Osteocyte (in vitro differentiated cells): ENCODE measurements around the gene EME2. TPM values are rescaled to one million over a fixed set of nuclear protein-coding genes. Genes with fewer than 3 reads are reported as not detected.

Experiments used
- DNase-seq: peaks from one replicate; pipeline ENCODE4 v3.0.0; 2021; ENCODE audit warnings: mixed read lengths; ENCODE audit not compliant: unreplicated experiment; ENCODE audit errors: extremely low spot score
- H3K27ac Mint-ChIP-seq: one replicate; pipeline ENCODE4 v1.8.0; 2021; ENCODE audit warnings: mild to moderate bottlenecking, mixed read lengths; ENCODE audit not compliant: unreplicated experiment
- H3K27me3 Mint-ChIP-seq: one replicate; pipeline ENCODE4 v1.8.0; 2021; ENCODE audit warnings: mixed read lengths; ENCODE audit not compliant: unreplicated experiment
- H3K36me3 Mint-ChIP-seq: one replicate; pipeline ENCODE4 v1.8.0; 2021; ENCODE audit warnings: mixed read lengths; ENCODE audit not compliant: unreplicated experiment
- H3K4me1 Mint-ChIP-seq: one replicate; pipeline ENCODE4 v1.8.0; 2021; ENCODE audit warnings: mixed read lengths; ENCODE audit not compliant: unreplicated experiment
- H3K4me3 Mint-ChIP-seq: one replicate; pipeline ENCODE4 v1.8.0; 2021; ENCODE audit warnings: mild to moderate bottlenecking, moderate library complexity, mixed read lengths; ENCODE audit not compliant: unreplicated experiment
- H3K9me3 Mint-ChIP-seq: one replicate; pipeline ENCODE4 v1.8.0; 2021; ENCODE audit warnings: mixed read lengths; ENCODE audit not compliant: unreplicated experiment
- CTCF ChIP-seq: fragments of 200-600 bp; sonication (generic); IDR thresholded peaks from 2 replicates; pipeline ENCODE4 v1.5.0; 2021; ENCODE audit warnings: antibody characterized with exemption, mild to moderate bottlenecking, moderate library complexity
- total RNA-seq: library from RNA; stranded (reverse); gene quantifications from 2 replicates; pipeline ENCODE4 v1.2.1, GENCODE V29; 2021

The EME2 gene
- total RNA-seq, 1 donor from 2014 or later: 21.5 TPM

- H3K4me3 Mint-ChIP-seq: no peak overlapping the region
- DNase-seq: no peak
Measured at GRCh38 chr16:1727651-1728624, 44.7 kb upstream of the EME2 start.

GRCh38 chr16:1729026-1729425, 43.6 kb upstream of the EME2 start:
- Mint-ChIP-seq H3K9me3 (no peaks in the 10 kb centered on the region), H3K4me3 (no peak overlapping the region), H3K36me3 (peaks cover 25% of the 10 kb centered on the region), H3K27ac (no peak overlapping the region), H3K27me3 (no peaks in the 10 kb centered on the region), H3K4me1 (peaks cover 3% of the 10 kb centered on the region)
- DNase-seq: no peak
- no peak for TF ChIP-seq CTCF

More at GRCh38 chr16:1727651-1728624, 44.7 kb upstream of the EME2 start:
- no peak for TF ChIP-seq CTCF
- H3K36me3 Mint-ChIP-seq: peaks cover 25% of the 10 kb centered on the region
- no peaks in the 10 kb centered on the region for H3K9me3 Mint-ChIP-seq
- no peaks in the 10 kb centered on the region for H3K27me3 Mint-ChIP-seq
- no peak overlapping the region for H3K27ac Mint-ChIP-seq
- peaks cover 11% of the 10 kb centered on the region for H3K4me1 Mint-ChIP-seq

GRCh38 chr16:1729445-1729844, 43.2 kb upstream of the EME2 start:
- Mint-ChIP-seq H3K27me3 (no peaks in the 10 kb centered on the region), H3K36me3 (peaks cover 25% of the 10 kb centered on the region), H3K4me3 (no peak overlapping the region), H3K9me3 (no peaks in the 10 kb centered on the region), H3K4me1 (peaks cover 3% of the 10 kb centered on the region), H3K27ac (no peak overlapping the region)
- no peak for TF ChIP-seq CTCF
- no peak for DNase-seq

- H3K4me3 Mint-ChIP-seq: no peak overlapping the region
- no peak for TF ChIP-seq CTCF
- no peaks in the 10 kb centered on the region for H3K9me3 Mint-ChIP-seq
- no peak for DNase-seq
- H3K36me3 Mint-ChIP-seq: peaks cover 25% of the 10 kb centered on the region
- H3K27me3 Mint-ChIP-seq: no peaks in the 10 kb centered on the region
- H3K4me1 Mint-ChIP-seq: peaks cover 2% of the 10 kb centered on the region
- H3K27ac Mint-ChIP-seq: no peak overlapping the region
Measured at GRCh38 chr16:1731073-1731472, 41.5 kb upstream of the EME2 start.

- peaks cover 22% of the 10 kb centered on the region for H3K36me3 Mint-ChIP-seq
- no peak for DNase-seq
- H3K27ac Mint-ChIP-seq: no peak overlapping the region
- H3K4me3 Mint-ChIP-seq: no peak overlapping the region
- TF ChIP-seq CTCF: no peak
- no peaks in the 10 kb centered on the region for H3K9me3 Mint-ChIP-seq
- H3K4me1 Mint-ChIP-seq: no peaks in the 10 kb centered on the region
- no peaks in the 10 kb centered on the region for H3K27me3 Mint-ChIP-seq
Measured at GRCh38 chr16:1731603-1732002, 41.0 kb upstream of the EME2 start.
